Measurements from ENCODE around the gene STRIP1. TPM values are rescaled to one million over a fixed set of nuclear protein-coding genes. Genes with fewer than 3 reads are reported as not detected.

The STRIP1 gene
- total RNA-seq, 2 donors from 2014 or later, result 14.6 to 19.1 TPM

DNA sequence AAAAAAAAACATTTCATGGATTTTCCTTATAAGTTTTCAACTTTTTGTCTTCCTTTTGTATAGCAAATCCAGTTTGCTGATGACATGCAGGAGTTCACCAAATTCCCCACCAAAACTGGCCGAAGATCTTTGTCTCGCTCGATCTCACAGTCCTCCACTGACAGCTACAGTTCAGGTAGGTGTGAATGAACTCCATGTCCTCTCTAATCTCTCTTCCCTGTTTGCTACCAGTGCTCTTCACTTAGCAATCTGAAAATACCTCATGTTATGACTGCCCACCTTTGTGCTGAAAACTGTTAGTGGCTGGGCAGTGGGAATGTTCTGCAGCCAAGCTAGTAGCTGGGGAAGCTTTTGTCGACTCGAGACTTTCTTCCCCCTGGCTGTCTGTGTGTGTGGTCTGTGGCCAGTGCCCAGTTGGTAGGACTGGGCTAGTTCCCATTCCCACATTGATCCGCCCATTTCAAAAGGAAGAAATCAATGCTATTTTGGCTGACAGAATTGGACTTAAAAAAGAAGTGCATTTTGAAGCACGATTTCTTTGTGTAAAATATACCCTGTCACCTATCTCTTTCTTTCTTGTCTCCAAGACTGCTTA lies 25.4 kb upstream of the STRIP1 start:
- Histone ChIP-seq H3K4me3 (no peak overlapping the region), H3K27me3 (no peaks in the 10 kb centered on the region), H3K4me1 (peaks cover 0 to 32% of the 10 kb centered on the region in 2 donors), H3K36me3 (peaks cover 49% of the 10 kb centered on the region), H3K9me3 (no peaks in the 10 kb centered on the region), H3K27ac (no peak overlapping the region)
- no peak for DNase-seq (ENCODE audit: low spot score)
- TF ChIP-seq, protein P1, sequence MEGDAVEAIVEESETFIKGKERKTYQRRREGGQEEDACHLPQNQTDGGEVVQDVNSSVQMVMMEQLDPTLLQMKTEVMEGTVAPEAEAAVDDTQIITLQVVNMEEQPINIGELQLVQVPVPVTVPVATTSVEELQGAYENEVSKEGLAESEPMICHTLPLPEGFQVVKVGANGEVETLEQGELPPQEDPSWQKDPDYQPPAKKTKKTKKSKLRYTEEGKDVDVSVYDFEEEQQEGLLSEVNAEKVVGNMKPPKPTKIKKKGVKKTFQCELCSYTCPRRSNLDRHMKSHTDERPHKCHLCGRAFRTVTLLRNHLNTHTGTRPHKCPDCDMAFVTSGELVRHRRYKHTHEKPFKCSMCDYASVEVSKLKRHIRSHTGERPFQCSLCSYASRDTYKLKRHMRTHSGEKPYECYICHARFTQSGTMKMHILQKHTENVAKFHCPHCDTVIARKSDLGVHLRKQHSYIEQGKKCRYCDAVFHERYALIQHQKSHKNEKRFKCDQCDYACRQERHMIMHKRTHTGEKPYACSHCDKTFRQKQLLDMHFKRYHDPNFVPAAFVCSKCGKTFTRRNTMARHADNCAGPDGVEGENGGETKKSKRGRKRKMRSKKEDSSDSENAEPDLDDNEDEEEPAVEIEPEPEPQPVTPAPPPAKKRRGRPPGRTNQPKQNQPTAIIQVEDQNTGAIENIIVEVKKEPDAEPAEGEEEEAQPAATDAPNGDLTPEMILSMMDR (IDR thresholded peaks at IDR 0.05), result no peak

DNA sequence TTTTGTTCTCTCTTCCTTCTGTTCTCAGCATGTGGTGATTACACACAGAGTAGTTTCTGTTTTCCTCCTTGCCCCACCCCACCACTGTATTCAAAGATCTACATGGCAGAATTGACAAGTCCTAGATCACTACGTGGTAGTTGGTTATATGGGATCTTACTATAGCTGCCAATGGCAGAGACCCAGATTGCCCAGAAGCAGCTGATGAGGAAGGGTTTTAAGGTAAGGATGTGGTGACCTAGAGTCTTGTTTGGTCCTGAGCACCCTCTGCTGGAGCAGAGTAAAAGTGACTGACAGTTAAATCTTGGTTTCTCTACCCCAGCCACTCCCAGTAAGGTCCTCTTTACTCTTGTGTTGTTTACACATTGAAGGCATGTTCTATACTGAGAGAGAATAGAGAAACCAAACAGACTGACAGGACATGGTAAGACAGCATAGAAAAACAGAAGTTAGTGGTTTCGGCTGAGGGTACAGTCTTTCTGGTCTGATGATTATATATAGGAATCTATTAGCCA lies 22.8 kb upstream of the STRIP1 start:
- Histone ChIP-seq H3K4me1 (peaks cover 0 to 6% of the 10 kb centered on the region in 2 donors), H3K27ac (no peak overlapping the region), H3K27me3 (no peaks in the 10 kb centered on the region), H3K36me3 (peaks cover 73% of the 10 kb centered on the region), H3K9me3 (no peaks in the 10 kb centered on the region), H3K4me3 (no peak overlapping the region)
- TF ChIP-seq, protein P1 (IDR thresholded peaks at IDR 0.05), result peak in 1 of 2 donors; percentile 56
- no peak for DNase-seq (ENCODE audit: low spot score)

DNA sequence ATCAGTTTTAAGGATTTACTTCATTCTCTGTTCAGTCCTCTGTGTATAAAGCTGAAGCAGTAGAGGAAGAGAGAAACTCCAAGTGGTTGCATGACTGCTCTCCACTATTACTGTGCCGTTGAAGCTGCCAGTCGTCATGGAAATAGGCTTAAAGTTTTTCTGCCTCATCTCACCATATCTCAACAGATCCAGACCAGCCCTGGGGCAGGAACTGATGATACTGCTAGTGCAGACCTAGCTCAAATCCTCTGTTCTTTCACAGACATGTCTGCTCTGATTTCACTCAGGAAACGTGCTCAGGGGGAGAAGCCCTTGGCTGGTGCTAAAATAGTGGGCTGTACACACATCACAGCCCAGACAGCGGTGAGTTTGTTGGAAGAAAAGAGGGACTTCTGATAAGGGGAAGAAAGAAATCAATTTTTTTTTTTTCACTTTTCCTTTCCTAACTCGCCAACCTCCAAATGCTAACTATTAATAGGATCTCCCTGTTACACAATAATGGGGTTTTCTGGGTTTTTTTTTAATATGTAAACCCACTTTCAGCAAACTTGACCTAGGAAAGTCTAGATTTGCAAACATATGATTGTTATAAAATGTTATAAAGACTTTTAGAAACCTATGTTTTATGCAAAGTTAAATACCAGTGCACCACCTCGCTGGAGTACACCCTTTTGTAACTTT lies 22.2 kb upstream of the STRIP1 start:
- no peaks in the 10 kb centered on the region for H3K4me1 ChIP-seq
- H3K9me3 ChIP-seq, result no peaks in the 10 kb centered on the region
- TF ChIP-seq, protein P1 (IDR thresholded peaks at IDR 0.05), result no peak
- no peaks in the 10 kb centered on the region for H3K27me3 ChIP-seq
- H3K36me3 ChIP-seq, result peaks cover 80% of the 10 kb centered on the region
- DNase-seq (ENCODE audit: low spot score), result no peak
- H3K4me3 ChIP-seq, result no peak overlapping the region
- no peak overlapping the region for H3K27ac ChIP-seq

DNA sequence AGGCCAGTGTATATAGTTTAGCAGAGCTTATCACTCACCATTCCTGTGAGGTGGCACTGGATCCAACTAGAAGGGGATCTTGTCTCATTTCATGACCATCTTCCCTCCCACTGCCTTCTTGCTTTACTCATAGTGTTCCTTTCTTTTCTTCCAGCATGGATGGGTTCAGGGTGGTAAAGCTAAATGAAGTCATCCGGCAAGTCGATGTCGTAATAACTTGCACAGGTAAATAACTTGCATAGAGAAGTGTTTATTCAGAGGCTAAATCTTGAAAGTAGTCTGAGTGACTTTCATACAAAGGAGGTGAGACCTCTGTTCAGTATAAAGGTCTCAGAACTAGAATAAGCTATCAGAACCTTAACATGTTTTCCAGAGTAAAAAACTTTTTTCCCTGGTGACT lies 16.6 kb upstream of the STRIP1 start:
- Histone ChIP-seq H3K27me3 (no peaks in the 10 kb centered on the region), H3K27ac (no peak overlapping the region), H3K4me1 (no peaks in the 10 kb centered on the region), H3K36me3 (peaks cover 98% of the 10 kb centered on the region), H3K4me3 (no peak overlapping the region), H3K9me3 (no peaks in the 10 kb centered on the region)
- no peak for DNase-seq (ENCODE audit: low spot score)
- TF ChIP-seq, protein P1 (IDR thresholded peaks at IDR 0.05), result no peak

DNA sequence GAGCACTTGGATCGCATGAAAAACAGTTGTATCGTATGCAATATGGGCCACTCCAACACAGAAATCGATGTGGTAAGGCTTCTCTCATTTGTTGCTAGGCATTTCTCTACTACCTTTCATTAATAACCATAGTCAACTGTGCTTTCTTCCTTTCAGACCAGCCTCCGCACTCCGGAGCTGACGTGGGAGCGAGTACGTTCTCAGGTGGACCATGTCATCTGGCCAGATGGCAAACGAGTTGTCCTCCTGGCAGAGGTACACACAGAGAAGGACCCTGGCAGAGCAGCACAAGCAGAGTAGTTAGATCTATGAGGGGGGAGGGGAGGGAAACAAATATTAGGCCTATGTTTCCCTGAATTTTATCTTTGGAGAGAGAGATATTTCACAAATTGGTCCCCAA lies 16.0 kb upstream of the STRIP1 start:
- no peak overlapping the region for H3K4me3 ChIP-seq
- H3K36me3 ChIP-seq, result peaks cover 97% of the 10 kb centered on the region
- no peaks in the 10 kb centered on the region for H3K4me1 ChIP-seq
- H3K27ac ChIP-seq, result no peak overlapping the region
- no peaks in the 10 kb centered on the region for H3K9me3 ChIP-seq
- DNase-seq (ENCODE audit: low spot score), result no peak
- H3K27me3 ChIP-seq, result no peaks in the 10 kb centered on the region
- TF ChIP-seq, protein P1 (IDR thresholded peaks at IDR 0.05), result no peak
